HEK293 (cell line): ENCODE measurements around the gene CFAP45.

Experiments used
- CTCF ChIP-seq: fragments of 450-650 bp; formaldehyde crosslinking; IDR thresholded peaks from 2 replicates; pipeline ENCODE4 v1.5.1; 2016; ENCODE audit warnings: missing biosample characterization, missing genetic modification characterization
- GLI4 ChIP-seq: fragments of 450-650 bp; formaldehyde crosslinking; IDR thresholded peaks from 2 replicates; pipeline ENCODE4 v1.5.1; 2016; ENCODE audit warnings: missing biosample characterization, missing genetic modification characterization
- KLF16 ChIP-seq: fragments of 450-650 bp; formaldehyde crosslinking; IDR thresholded peaks from 2 replicates; pipeline ENCODE4 v1.5.1; 2017; ENCODE audit warnings: missing biosample characterization, missing genetic modification characterization
- ZNF10 ChIP-seq: fragments of 450-650 bp; formaldehyde crosslinking; IDR thresholded peaks from 2 replicates; pipeline ENCODE4 v1.5.1; 2017; ENCODE audit warnings: missing biosample characterization, missing genetic modification characterization
- ZNF133 ChIP-seq: fragments of 450-650 bp; formaldehyde crosslinking; IDR thresholded peaks from 2 replicates; pipeline ENCODE4 v1.5.1; 2016; ENCODE audit warnings: missing biosample characterization, missing genetic modification characterization
- ZNF354C ChIP-seq: fragments of 450-650 bp; formaldehyde crosslinking; IDR thresholded peaks from 2 replicates; pipeline ENCODE4 v1.5.1; 2016; ENCODE audit warnings: missing biosample characterization, missing genetic modification characterization, low read depth, borderline replicate concordance

- no peak for TF ChIP-seq CTCF (tag by site-specific recombination)
- no peak for TF ChIP-seq GLI4 (tag by site-specific recombination)
- no peak for TF ChIP-seq ZNF133 (tag by site-specific recombination)
- TF ChIP-seq ZNF354C (tag by site-specific recombination), result no peak
- no peak for TF ChIP-seq KLF16 (tag by site-specific recombination)
- no peak for TF ChIP-seq ZNF10
Measured at GRCh38 chr1:159930634-159931033, 30.7 kb upstream of the CFAP45 start.
